LoVo (cell line): Measurements from ENCODE around the gene RGSL1.

ENCODE experiments used
- DNase-seq: peaks from one replicate; pipeline ENCODE4 v3.0.0-alpha.2; 2016; ENCODE audit warnings: low spot score

Gene RGSL1

DNA sequence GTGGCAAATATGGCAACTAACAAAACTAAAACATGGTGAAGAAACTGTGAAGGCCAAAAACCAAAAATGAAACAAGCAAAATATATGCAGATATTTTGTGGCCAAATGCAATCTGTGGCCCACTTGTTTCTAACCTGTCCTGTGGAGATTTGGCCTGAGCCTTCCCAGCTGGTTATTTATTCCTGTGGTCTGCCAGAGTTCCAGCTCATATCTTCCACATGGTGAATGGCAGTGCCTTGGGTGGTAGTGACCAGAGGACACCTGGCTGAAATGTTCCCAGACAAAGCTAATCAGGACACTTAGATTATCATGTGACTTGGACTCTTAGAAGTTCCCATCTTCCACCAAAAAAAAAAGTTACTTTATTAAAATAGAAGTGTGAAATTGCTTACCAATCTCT is 99.4 kb downstream of the RGSL1 start:
- DNase-seq = no peak

DNA sequence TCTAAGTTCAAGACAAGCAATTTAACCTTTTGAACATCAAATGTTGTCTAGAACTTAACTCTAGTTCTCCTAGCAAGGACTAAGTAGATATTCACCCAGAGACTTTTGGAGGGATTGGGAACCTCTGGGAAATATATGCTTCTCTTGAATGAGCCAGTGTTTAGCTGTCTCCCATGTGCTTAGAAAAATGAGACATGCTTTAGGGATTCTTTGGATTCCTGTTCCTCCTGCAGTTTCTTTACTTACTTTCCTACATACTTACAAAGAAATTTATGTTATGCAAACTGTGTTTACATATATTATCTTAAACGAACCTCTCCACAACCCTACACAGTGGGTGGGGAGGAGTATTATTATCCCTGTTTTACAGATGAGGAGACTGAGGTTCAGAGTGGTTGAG is 99.9 kb downstream of the RGSL1 start:
- DNase-seq = no peak

DNA sequence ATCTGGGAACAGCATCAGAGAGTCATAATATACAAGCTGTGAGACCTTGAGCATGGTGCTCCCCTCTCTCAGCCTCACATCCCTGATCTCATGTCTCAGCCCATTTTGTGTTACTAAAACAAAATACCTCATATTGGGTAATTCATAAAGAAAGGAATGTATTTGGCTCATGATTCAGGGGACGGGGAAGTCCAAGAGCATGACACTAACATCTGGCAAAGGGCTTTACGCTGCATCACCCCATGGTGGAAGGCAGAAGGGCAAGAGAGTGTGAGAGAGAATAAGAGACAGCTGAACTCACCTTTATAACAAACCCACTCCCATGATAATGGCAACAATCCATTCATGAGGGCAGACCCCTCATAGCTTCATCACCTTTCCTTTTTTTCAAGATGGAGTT is 102.6 kb downstream of the RGSL1 start:
- DNase-seq = no peak

- DNase-seq = no peak
Measured at GRCh38 chr1:182555493-182555892, 105.5 kb downstream of the RGSL1 start.

DNA sequence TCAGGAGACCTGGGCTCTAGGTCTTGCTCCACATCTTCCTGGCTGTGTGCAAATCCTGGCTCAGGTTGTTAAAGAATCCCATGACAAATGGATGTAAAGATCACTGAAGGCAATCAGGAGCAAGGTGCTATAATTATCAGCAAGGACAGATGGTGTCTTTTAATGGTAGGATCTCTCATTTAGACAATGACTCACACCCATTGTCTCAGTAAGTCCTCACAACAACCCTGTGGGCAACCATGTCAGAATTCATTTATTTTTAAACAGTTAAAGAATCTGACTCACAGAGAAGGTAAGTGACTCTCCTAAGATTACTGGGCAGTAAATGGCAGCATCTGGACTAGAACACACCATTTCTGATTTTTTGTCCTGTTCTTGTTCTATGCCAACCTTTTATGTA is 106.3 kb downstream of the RGSL1 start:
- DNase-seq = no peak

DNA sequence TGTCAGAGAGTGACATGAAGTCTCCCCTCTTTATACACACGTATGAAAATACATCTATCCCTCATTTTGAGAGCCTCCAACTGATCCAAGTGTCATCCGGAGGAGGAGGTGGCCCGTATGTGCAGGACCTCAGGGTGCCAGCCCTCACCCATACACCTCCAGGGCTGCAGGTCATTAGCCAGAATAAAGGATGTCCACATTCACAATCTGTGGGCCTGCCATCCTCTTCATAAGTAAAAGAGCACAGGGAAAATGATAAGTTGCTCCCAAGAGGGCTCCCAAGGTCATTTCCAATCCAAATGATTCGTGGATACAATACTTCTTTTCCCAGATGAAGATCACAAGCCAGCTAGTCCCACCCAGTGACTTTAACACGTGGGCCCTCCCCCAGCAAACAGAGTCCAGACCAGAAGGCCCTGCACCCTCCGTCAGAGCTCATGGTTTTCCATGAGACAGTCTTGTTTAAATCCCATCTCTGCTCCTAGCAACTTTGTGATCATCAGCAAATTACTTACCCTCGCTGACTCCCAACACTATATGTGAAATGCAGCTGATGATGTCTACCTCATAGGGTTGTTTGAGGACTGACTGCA is 110.5 kb downstream of the RGSL1 start:
- DNase-seq = no peak

DNA sequence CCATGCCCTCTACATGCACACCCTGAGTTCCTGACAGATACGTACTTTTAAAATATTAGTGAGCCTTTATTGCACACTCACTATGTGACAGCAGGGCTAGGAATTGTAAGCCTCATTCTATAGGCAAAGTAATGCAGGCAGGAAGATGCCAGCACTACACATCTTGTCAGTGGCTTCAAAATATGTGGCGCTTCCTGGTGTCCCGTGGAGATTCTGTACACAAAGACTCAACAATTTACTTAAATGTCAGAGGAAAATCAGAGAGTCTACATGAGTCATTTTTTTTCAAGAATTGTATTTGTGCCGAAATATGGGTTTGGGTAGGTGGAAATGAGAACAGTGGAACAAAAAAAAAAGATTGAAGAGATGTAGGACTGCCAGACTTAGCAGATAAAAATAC is 111.5 kb downstream of the RGSL1 start:
- no peak for DNase-seq

DNA sequence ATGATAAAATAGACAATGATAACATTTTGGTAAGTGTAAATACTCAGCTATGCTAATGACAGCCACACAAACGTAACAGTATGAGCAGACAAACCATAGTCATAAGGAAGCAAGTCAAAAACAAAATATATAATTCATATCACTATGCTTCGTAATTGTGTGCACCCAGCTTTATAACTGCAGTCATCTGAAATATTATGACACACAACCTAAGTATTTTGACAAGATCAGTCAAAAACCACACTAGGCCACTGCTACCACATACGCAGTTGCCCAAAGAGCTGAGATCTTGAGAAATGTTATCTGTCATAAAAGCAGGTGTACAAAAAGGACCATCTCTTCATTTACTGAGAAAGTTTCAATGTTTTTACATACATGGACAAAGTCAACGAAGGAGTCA is 113.1 kb downstream of the RGSL1 start:
- DNase-seq = no peak

- DNase-seq = no peak
Measured at GRCh38 chr1:182564406-182565004, 114.6 kb downstream of the RGSL1 start.

- no peak for DNase-seq
Measured at GRCh38 chr1:182565537-182565936, 115.6 kb downstream of the RGSL1 start.

DNA sequence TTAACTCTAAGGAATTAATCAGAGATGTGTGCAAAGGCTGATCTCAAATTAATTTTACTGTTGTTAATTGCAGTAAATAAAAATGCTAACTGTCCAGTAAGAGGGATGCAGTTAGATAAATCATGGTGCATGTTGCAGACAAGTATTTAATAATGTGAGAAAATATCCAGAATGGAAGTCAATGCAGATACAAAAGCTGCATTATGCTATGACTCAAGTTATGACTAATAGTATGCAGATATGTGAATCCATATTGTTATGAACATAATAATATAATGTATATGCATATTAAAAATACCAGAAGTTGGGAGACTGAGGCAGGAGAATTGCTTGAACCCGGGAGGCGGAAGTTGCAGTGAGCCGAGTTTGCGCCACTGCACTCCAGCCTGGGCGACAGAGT is 117.7 kb downstream of the RGSL1 start:
- no peak for DNase-seq

- DNase-seq = no peak
Measured at GRCh38 chr1:182568647-182569284, 118.8 kb downstream of the RGSL1 start.

- no peak for DNase-seq
Measured at GRCh38 chr1:182569939-182570610, 120.1 kb downstream of the RGSL1 start.

DNA sequence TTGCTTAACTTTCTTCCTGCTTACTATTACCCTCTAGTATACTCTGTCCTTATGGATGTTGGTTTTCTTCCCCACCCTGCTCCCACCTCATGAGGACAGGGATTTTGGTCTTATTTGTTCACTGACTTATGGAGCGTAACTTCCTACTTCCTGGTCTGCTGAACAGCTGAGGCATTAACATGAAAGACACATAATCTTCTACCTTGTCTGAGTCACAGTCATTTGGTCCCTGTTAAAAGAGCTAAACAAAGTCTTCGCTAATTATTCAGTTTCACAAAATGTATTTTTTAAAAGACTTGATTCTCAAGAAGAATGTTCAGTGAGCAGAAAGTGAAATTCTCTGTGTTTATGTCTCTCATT is 120.6 kb downstream of the RGSL1 start:
- DNase-seq = no peak

GRCh38 chr1:182574156-182574555 is 124.2 kb downstream of the RGSL1 start:
- DNase-seq = no peak

- peak; percentile 68 for DNase-seq
Measured at GRCh38 chr1:182575540-182576149, 125.7 kb downstream of the RGSL1 start.

- DNase-seq = no peak
Measured at GRCh38 chr1:182580736-182581135, 130.8 kb downstream of the RGSL1 start.

DNA sequence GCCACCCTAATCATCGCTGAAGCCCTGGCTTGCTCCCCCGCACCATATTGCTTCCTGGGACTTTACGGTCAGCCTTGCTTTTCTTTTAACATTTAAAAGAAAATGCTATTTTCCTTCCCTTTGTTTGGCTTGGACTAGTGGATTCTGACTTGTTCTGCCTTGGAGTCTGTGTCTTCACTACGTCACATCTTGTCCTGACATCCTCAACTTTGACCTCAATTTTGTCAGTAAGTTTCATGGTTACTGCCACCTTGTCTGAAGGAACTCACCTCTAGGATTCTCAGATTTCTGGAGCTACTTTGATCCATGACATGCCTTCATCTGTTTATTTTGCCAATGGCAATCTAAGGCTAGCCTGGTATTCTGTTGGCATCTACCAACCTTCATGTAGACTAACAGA is 134.8 kb downstream of the RGSL1 start:
- DNase-seq = no peak

DNA sequence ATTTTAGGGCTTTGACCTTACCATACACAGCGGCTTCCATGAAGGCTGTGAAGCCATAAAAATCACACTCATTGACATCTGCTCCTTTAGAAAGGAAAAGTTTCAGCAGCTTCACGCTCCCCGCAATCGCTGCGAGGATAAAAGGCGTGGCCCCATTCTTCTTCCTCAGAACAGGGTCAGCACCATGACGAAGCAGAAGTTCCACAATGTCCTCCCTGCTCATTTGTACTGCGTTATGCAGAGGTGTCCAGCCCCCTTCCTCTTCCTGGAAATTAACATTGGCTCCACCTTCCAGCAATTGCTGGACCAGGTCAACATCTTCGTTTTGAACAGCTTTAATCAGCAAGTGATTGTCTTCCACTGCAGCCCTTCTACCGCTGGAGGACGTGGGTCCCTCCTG is 136.4 kb downstream of the RGSL1 start:
- DNase-seq = no peak

DNA sequence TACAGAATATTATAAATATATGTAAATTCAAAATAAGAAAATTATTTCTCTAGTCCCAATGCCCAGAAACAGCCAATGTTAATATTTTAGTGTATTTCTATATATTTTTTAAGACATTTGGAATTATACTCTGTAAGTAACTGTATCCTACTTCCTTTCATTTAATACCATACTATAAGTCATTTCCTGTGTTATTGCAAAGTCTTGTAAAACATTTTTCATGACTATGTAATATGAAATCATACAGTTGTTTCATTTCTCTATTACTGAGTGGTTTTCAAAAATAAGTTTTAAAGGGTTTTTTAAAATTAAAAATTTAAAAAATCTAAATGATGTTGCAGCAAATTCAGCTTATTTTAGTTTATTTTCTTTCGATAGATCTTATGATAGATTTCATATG is 137.1 kb downstream of the RGSL1 start:
- no peak for DNase-seq

DNA sequence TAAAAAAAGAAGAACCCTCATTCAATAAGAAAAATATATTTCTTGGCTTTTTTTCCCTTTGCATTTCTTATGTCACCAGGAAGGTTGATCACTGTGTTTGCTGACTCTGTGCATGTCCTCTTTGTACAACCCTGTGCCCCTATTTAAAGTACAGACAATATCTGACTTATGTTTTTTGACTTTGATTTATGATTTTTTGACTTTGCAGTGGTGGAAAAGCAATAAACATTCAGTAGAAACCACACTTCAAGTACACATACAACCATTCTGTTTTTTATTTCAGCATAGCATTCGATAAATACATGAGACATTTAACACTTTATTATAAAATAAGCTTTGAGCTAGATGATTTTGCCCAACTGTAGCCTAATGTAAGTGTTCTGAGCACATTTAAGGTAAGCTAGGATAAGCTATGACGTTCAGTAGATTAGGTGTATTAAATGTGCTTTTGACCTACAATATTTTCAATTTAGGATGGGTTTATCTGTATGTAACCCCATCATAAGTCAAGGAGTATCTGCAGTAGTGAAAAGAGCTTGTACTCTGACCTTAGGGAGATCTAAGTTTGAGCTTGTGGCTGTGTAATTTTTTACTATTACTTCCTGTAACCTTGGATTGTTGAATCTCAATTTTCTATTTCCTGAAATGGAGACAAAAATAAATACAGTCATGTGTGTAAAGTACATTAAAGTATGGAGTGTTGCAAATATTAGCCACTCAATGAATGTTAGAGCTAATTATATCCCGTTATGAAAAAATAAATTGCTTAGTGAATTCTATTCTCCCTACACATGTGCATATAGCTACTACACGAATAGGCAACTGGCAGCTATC is 137.9 kb downstream of the RGSL1 start:
- no peak for DNase-seq
